Measurements from ENCODE around the gene MIDN.

DNA sequence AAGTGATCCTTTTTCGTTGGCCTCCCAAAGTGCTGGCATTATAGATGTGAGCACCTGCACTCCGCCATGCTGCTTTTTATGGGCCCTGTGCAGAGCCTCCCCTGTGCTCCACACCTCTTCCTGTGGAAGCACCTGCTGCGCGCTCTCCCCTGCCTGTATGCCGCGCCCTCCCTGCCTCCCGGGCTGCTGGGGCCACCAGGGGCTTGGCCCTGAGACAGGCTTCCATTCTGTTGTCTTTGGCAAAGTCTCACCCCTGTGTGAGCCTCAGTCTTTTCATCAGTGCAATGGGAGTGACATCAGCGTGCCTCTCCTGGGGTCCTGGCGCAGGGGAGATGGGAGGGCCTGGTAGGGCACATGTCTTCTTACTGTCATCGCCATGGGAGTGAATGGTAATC is 28.2 kb downstream of the MIDN start:
- TF ChIP-seq CTCF (IDR thresholded peaks at IDR 0.05) (no peak), POLR2A (IDR thresholded peaks at IDR 0.05) (no peak), EP300 (IDR thresholded peaks at IDR 0.05) (no peak)

Data from upper lobe of left lung (tissue), 4 donors.